Muscle layer of colon (tissue), 2 donors: ENCODE data around the gene YAP1.

ENCODE experiments used
- H3K27ac ChIP-seq: one replicate; pipeline ENCODE4 v1.7.0; 2013; ENCODE audit warnings: low read depth, mild to moderate bottlenecking, low read length, moderate library complexity
- H3K27me3 ChIP-seq, 2 donors: one replicate each; pipeline ENCODE4 v1.7.0; 2013; ENCODE audit warnings: low read length in 2 of 2, mild to moderate bottlenecking in 2 of 2; ENCODE audit not compliant: insufficient read depth in 2 of 2, control insufficient read depth in 1 of 2
- H3K36me3 ChIP-seq: one replicate; pipeline ENCODE4 v1.7.0; 2013; ENCODE audit warnings: mild to moderate bottlenecking, low read length; ENCODE audit not compliant: insufficient read depth
- H3K4me1 ChIP-seq: one replicate; pipeline ENCODE4 v1.7.0; 2013; ENCODE audit warnings: mild to moderate bottlenecking, low read length; ENCODE audit not compliant: insufficient read depth
- H3K4me3 ChIP-seq, 2 donors: one replicate each; pipeline ENCODE4 v1.7.0; 2013; ENCODE audit warnings: low read length in 2 of 2, low read depth in 1 of 2, mild to moderate bottlenecking in 1 of 2, moderate library complexity in 1 of 2
- H3K9ac ChIP-seq: one replicate; pipeline ENCODE4 v1.7.0; 2013; ENCODE audit warnings: low read length
- H3K9me3 ChIP-seq: one replicate; pipeline ENCODE4 v1.7.0; 2013; ENCODE audit warnings: mild to moderate bottlenecking, low read length
- donor health status: abdominal sarcoma.
- donor health status: Adenocarcinoma of cecum.

The YAP1 gene

DNA sequence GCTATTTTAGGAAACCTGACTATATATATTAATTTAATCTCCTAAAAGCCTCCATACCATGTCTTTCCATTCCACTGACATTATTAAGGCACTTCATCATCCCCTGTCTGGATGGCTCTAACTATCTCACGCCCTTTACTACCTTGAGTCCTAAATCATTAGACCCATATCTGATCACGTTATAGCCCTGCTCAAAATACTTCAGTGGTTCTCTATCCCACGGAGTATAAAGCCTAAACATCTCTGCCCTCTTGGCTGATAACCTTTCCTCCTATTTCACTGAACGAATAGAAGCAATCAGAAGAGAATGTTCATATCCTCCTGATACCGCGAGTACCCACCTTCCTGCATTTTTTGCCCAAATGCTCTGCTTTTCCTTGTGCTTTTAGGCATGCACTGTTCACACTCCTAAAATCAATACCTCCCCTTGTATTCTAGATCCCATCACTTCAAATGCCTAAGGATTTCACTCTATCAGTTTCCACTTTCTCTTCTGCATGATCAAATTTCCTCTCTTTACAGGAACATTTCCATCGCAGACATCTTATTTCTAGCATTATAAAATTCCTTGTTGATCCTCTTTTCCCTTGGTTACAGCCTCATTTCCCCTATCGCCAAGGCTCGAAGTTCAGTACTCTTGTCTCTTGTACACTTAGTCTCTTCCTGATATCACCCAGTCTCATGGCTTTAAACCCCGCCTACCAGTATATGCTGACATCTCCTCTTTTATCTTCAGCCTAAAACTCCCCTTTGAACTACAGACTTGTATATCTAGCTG, 162.0 kb downstream of the YAP1 start:
- Histone ChIP-seq H3K9ac (no peak overlapping the region), H3K4me3 (no peak overlapping the region), H3K9me3 (no peaks in the 10 kb centered on the region), H3K36me3 (no peaks in the 10 kb centered on the region), H3K4me1 (peaks cover 7% of the 10 kb centered on the region), H3K27ac (no peak overlapping the region), H3K27me3 (no peaks in the 10 kb centered on the region)

DNA sequence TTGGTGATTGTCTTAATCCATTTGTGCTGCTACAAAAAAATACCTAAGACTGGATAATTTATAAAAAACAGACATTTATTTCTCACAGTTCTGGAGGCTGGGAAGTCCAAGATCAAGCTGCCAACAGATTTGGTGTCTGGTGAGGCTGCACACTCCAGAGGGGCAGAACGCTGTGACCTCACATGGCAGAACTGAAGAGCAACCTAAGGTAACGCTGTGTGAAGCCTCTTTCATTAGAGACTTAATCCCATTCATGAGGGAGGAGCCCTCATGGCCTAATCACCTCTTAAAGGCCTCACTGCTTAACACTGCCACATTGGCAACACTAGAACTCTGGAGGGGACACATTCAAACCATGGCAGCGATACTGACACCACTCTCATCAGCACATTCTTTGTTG, 164.4 kb downstream of the YAP1 start:
- H3K27ac ChIP-seq, result no peak overlapping the region
- H3K27me3 ChIP-seq, result no peaks in the 10 kb centered on the region
- no peaks in the 10 kb centered on the region for H3K36me3 ChIP-seq
- no peak overlapping the region for H3K4me3 ChIP-seq
- no peak overlapping the region for H3K9ac ChIP-seq
- no peaks in the 10 kb centered on the region for H3K9me3 ChIP-seq
- peaks cover 14% of the 10 kb centered on the region for H3K4me1 ChIP-seq

DNA sequence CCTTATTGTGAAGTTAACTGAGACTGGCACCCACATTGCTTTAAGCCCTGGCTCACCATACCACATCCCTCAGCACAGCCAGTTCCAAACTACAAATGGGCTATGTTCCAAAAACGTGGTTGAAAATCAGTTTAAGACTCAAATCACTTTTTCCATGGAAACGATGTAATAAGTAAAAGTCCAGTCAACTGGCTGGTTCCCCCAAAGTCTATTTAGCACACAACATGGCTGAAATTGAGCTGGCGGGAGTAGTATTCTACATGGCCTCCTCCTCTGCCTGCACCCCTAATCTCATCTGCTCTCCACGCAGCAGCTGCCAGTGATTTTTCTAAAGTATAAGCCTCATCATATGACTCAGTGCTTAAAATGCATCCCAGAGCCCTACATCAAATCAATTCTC, 166.1 kb downstream of the YAP1 start:
- Histone ChIP-seq H3K4me3 (no peak overlapping the region), H3K36me3 (no peaks in the 10 kb centered on the region), H3K4me1 (peaks cover 21% of the 10 kb centered on the region), H3K27me3 (no peaks in the 10 kb centered on the region), H3K9ac (no peak overlapping the region), H3K27ac (no peak overlapping the region), H3K9me3 (no peaks in the 10 kb centered on the region)

DNA sequence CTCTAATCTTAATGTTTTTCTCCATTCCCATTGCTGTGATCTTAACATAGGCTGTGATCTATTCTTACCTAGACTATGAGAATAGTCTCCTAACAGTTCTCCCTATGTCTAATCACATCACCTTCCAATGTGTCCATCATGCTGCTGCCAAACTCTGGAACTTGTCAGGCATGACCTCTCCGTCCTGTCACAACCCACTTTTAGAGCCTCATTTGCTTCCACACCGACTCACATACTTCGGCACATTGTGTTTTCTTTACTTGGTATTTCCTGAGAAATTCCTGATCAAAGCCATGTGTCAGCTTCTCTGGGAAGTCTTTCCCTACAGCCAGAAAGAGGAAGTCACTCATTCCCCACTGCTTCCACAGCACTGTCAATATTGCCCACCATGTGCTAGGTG, 166.5 kb downstream of the YAP1 start:
- Histone ChIP-seq H3K27ac (no peak overlapping the region), H3K4me3 (no peak overlapping the region), H3K4me1 (peaks cover 21% of the 10 kb centered on the region), H3K27me3 (no peaks in the 10 kb centered on the region), H3K9me3 (no peaks in the 10 kb centered on the region), H3K9ac (no peak overlapping the region), H3K36me3 (no peaks in the 10 kb centered on the region)

DNA sequence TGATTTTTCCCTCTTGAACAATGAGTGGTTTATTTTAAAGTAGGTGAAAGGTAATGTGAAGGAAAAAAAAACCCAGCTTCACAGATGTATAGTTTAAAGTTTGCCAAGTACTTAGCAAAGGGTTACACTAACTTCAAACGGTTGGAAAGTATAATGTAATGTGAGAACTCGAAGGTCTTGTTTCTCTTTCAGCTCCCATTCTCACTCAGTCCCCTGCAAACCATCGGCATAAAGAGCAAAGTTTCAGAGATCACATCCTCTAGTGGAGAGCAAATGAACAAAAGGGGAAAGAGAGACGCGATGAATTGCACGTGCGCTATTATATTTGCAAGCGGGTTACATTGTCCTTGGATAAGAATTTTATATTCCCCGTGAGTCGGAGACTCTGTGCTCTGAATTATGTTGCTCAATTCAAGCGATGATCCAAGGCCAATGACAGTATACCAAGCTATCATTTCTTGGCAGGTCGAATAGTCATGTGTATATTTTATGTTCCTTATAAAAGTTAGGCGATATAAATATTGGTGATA, 169.5 kb downstream of the YAP1 start:
- Histone ChIP-seq H3K4me1 (peaks cover 21% of the 10 kb centered on the region), H3K9ac (no peak overlapping the region), H3K4me3 (peak overlapping the region in 1 of 2 donors; percentile 36), H3K36me3 (no peaks in the 10 kb centered on the region), H3K9me3 (no peaks in the 10 kb centered on the region), H3K27ac (no peak overlapping the region), H3K27me3 (no peaks in the 10 kb centered on the region)

DNA sequence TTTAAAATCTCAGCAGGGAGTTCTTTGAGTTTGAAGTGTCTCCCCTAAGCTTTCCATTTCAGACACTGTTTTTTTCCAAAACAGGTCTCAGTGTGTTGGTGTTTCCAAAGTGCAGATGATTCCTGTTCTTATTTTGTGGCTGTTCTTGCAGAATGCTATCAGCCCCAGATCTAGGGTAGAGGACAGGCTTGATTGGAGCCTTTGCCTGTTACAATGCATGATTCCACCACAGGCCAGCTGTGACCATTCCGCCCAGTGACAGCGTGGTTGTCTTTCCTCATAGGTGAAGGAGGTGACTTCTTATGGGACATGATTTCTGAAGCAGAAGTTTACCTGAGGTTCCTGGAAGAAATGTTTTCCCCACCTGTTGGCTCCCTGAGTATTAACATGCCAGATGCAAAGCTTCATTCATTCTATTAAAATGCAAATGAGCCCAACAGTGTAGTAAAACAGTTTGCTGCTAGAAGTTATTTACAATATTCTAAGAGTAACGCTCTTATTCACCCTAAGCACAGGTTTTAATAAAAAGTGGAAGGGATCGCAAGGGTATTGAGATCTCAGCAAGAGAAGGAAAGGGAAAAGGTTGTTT, 170.1 kb downstream of the YAP1 start:
- no peaks in the 10 kb centered on the region for H3K9me3 ChIP-seq
- H3K4me3 ChIP-seq, result peak overlapping the region in 1 of 2 donors; percentile 36
- no peak overlapping the region for H3K27ac ChIP-seq
- H3K36me3 ChIP-seq, result no peaks in the 10 kb centered on the region
- no peak overlapping the region for H3K9ac ChIP-seq
- H3K27me3 ChIP-seq, result no peaks in the 10 kb centered on the region
- peaks cover 21% of the 10 kb centered on the region for H3K4me1 ChIP-seq
